Mucosa of rectum (tissue), 2 donors: ENCODE results near the gene LCE6A.

Experiments used
- H3K27ac ChIP-seq, 2 donors: one replicate each; pipeline ENCODE4 v1.7.0; 2013; ENCODE audit warnings: inconsistent platforms in 2 of 2, low read depth in 2 of 2, low read length in 2 of 2
- H3K27me3 ChIP-seq, 2 donors: one replicate each; pipeline ENCODE4 v1.7.0; 2013; ENCODE audit warnings: low read length in 2 of 2; ENCODE audit not compliant: control insufficient read depth in 2 of 2, insufficient read depth in 2 of 2
- H3K36me3 ChIP-seq, 2 donors: one replicate each; pipeline ENCODE4 v1.7.0; 2013; ENCODE audit warnings: low read length in 2 of 2; ENCODE audit not compliant: control insufficient read depth in 2 of 2, insufficient read depth in 2 of 2
- H3K4me1 ChIP-seq, 2 donors: one replicate each; pipeline ENCODE4 v1.7.0; 2013; ENCODE audit warnings: low read length in 2 of 2, mild to moderate bottlenecking in 1 of 2; ENCODE audit not compliant: control insufficient read depth in 2 of 2, insufficient read depth in 2 of 2
- H3K4me3 ChIP-seq, 2 donors: one replicate each; pipeline ENCODE4 v1.7.0; 2013; ENCODE audit warnings: low read length in 2 of 2
- H3K9ac ChIP-seq, 2 donors: one replicate each; pipeline ENCODE4 v1.7.0; 2013; ENCODE audit warnings: low read length in 2 of 2, low read depth in 1 of 2, mild to moderate bottlenecking in 1 of 2
- H3K9me3 ChIP-seq, 2 donors: one replicate each; pipeline ENCODE4 v1.7.0; 2013; ENCODE audit warnings: low read length in 2 of 2; ENCODE audit not compliant: control insufficient read depth in 2 of 2
- donor health status: healthy.
- donor health status: Normal muscosa, but diverticular disease.

The LCE6A gene

DNA sequence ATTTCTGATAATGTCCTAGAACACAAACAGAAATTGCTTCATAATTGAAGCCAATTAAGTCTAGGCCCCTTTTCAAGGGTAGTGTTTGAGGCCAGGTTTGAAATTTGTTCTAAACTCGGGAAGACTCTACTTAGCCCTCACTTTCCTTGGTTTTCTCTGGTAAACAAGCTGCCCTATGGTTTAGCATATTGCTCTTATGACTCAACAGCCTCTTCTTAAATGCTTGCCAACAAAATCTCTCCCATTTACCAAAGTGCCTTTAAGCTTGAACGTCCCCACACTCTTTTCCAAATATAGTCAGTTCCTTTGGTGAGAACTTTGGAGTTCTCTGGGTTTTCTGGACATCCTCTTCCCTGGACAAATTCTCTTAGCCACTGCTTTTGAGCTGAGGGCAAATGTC lies 5.8 kb upstream of the LCE6A start:
- no peaks in the 10 kb centered on the region for H3K27me3 ChIP-seq
- H3K9me3 ChIP-seq, result no peaks in the 10 kb centered on the region
- H3K27ac ChIP-seq, result no peak overlapping the region
- H3K9ac ChIP-seq, result no peak overlapping the region
- H3K36me3 ChIP-seq, result no peaks in the 10 kb centered on the region
- H3K4me1 ChIP-seq, result no peaks in the 10 kb centered on the region
- H3K4me3 ChIP-seq, result no peak overlapping the region

DNA sequence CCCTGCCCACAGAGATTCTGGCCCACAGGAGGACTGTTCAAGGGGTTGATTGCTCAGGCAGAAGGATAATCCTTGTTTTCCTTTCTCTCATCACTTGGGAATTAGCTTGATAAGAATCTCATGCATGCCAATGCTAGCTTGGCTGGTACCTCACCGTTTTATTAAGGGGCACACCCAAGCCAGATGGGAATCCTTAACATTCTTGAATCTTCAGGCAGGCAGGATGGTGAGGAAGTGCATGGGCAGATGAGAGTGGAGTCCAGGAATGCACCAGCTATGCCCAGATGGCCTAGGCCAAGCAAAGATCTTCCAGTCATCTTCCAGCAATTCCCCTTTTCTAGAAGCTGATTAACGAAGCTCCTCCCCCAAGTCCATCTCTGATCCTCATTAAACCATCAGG lies 13.0 kb downstream of the LCE6A start:
- Histone ChIP-seq H3K36me3 (no peaks in the 10 kb centered on the region), H3K27ac (no peak overlapping the region), H3K4me3 (no peak overlapping the region), H3K27me3 (no peaks in the 10 kb centered on the region), H3K9ac (no peak overlapping the region), H3K4me1 (no peaks in the 10 kb centered on the region), H3K9me3 (no peaks in the 10 kb centered on the region)

DNA sequence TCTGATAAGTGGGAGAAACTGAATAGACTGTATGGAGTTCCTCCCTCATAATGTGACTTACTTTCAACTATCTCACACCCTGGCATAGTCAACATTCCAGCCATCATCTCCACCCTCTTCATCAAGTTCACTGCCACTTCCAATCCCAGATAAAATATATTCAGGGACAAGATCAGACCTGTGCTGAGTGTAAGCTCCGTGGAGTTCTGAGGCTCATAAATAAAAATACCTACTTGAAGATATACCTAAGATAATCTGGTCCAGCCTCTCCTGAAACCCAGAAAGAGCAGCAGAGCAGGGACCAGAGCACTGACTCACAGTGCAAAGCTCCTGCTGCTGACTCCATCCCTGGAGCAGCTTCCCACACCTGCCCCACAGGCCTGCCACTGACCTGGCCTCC lies 15.4 kb downstream of the LCE6A start:
- H3K27ac ChIP-seq, result no peak overlapping the region
- no peaks in the 10 kb centered on the region for H3K27me3 ChIP-seq
- H3K4me3 ChIP-seq, result no peak overlapping the region
- no peak overlapping the region for H3K9ac ChIP-seq
- H3K36me3 ChIP-seq, result no peaks in the 10 kb centered on the region
- H3K9me3 ChIP-seq, result no peaks in the 10 kb centered on the region
- H3K4me1 ChIP-seq, result no peaks in the 10 kb centered on the region

DNA sequence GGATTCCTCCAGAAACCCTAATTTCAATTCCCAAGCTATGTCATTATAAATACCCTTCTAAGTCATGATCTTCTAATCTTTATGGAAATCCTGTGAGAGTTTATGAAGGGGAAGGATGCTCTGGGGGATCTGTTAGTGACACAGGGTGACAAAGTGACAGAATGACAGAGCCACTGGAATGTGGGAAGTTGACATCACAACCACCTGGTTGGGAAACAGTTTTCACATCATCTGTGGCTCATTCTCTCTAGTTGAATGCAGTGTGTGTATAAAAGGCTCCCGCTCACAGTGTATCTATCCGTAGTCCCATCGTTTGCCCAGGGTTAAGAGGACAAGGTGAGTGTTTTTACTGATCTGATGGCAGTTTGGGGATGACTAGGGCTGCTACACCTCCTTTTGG lies 17.0 kb downstream of the LCE6A start, which contains the start of gene LCE7A:
Gene LCE7A (plus strand): TSS at position 301 of the 400 bp plus-strand sequence. CDS start 702 bp downstream, outside the sequence.
- no peaks in the 10 kb centered on the region for H3K27me3 ChIP-seq
- no peak within 1 kb of the TSS for H3K4me3 ChIP-seq
- H3K36me3 ChIP-seq, result no peaks in the 10 kb centered on the region
- H3K27ac ChIP-seq, result no peak within 1 kb of the TSS
- H3K9me3 ChIP-seq, result no peaks in the 10 kb centered on the region
- no peaks in the 10 kb centered on the region for H3K4me1 ChIP-seq
- H3K9ac ChIP-seq, result no peak within 1 kb of the TSS

DNA sequence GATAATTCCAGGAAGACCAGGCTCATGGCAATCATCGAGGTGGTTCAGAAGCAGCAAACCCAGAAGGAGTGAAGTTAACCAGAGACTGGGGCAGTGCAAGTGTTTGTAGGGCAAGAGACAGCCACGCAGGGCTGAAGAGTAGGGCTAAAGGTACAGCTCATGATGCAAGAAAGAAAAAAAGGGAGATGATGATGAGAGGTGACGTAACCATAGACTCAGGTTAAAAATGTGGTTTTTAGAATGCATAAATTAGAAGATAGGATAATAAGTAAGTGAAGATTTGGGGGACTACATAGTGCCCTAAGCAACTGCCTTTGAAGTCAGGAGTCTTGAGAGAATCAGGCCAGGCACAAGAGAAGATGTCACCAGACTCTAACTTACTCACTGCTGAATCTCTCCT lies 17.5 kb downstream of the LCE6A start:
- H3K27ac ChIP-seq, result no peak overlapping the region
- no peaks in the 10 kb centered on the region for H3K27me3 ChIP-seq
- H3K9me3 ChIP-seq, result no peaks in the 10 kb centered on the region
- no peak overlapping the region for H3K9ac ChIP-seq
- H3K4me3 ChIP-seq, result no peak overlapping the region
- H3K36me3 ChIP-seq, result no peaks in the 10 kb centered on the region
- no peaks in the 10 kb centered on the region for H3K4me1 ChIP-seq

DNA sequence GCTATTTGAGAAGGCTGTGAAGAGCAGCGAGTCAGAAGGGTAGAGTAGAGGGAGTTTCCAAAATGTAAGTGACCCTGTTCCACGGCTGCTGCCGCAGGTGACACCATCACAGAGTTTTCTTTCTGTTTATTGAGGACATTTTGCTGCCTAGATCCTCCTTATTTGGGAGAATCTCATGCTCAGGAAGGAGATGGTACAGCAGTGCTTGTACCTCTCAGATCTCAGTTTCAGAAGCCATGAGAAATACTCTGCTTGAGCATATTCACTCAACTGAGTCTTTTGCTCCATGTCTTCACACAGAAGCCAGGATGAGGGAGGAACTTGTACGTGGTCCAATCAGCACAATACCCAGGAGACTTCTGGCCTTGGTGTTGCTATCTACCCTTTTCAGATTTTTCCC lies 18.7 kb downstream of the LCE6A start:
- Histone ChIP-seq H3K27ac (no peak overlapping the region), H3K9ac (no peak overlapping the region), H3K36me3 (no peaks in the 10 kb centered on the region), H3K9me3 (no peaks in the 10 kb centered on the region), H3K4me3 (no peak overlapping the region), H3K4me1 (no peaks in the 10 kb centered on the region), H3K27me3 (no peaks in the 10 kb centered on the region)

DNA sequence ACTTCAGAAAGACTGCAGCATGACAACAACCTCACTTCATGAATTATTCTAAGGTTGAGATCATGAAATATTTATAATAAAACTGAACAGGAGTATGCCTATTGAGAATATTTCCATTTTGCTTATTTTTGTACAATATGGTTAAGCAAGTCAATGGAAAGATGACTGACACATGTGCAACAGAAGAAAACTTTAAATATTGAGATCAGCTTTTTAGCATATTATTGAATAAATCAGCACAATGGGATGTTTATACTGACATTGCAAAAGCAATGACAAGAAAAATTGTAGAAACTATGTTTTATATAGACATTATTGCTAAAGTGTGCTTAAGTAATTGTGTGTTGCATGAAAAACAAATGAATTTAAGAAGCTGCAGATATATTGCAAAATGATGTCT lies 21.8 kb downstream of the LCE6A start:
- no peaks in the 10 kb centered on the region for H3K27me3 ChIP-seq
- H3K27ac ChIP-seq, result no peak overlapping the region
- H3K4me3 ChIP-seq, result no peak overlapping the region
- no peaks in the 10 kb centered on the region for H3K36me3 ChIP-seq
- no peaks in the 10 kb centered on the region for H3K4me1 ChIP-seq
- H3K9me3 ChIP-seq, result no peaks in the 10 kb centered on the region
- H3K9ac ChIP-seq, result no peak overlapping the region

DNA sequence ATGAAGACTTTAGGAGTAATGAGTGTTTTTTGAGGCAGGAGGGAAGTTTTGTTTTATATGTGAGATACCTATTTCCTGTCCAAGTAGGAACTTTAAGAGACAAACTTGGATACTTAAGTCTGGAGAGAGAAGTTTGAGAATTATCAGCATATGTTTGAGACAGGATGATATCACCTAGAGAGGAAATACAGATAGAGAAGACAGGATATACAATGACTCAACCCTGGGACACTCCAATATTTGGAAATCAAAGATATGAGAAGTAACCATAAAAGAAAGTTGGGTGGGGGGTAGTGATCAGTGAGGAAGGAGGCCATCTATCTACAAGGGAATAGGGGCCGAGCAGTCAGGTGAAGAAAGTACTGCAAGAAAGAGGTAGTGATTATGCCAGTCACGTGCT lies 23.7 kb downstream of the LCE6A start:
- H3K4me1 ChIP-seq, result no peaks in the 10 kb centered on the region
- no peaks in the 10 kb centered on the region for H3K9me3 ChIP-seq
- H3K27ac ChIP-seq, result no peak overlapping the region
- no peaks in the 10 kb centered on the region for H3K27me3 ChIP-seq
- H3K9ac ChIP-seq, result no peak overlapping the region
- H3K4me3 ChIP-seq, result no peak overlapping the region
- no peaks in the 10 kb centered on the region for H3K36me3 ChIP-seq

DNA sequence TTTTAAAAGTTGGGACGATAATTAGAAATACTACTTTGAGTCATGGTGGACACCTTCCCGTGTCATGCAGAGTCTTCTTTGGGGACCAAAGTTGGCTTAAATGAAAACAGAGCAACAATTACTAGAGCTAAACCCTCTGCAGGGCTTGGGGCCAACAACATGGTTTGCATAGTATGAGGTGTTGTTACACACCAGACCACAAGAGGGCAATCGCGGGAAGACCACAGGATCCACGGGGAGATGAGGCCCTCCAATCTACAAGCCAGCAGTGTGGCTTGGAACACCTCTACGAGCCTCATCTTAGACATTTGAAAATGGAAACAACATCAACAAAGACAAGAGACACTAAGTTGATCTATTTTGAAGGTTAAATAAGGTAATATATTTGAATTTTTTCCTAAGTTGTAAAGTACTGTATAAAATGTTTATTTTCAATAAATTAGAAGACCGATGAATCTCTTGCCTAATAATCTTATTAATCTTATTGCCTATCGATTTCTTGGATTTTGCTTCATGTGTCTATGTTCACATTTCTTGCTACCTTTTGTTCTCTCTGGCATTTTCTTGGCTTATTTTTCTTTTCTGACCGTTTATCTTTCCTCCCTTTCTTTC lies 27.3 kb downstream of the LCE6A start:
- Histone ChIP-seq H3K9ac (no peak overlapping the region), H3K4me1 (no peaks in the 10 kb centered on the region), H3K4me3 (no peak overlapping the region), H3K9me3 (no peaks in the 10 kb centered on the region), H3K27ac (no peak overlapping the region), H3K36me3 (no peaks in the 10 kb centered on the region), H3K27me3 (no peaks in the 10 kb centered on the region)

DNA sequence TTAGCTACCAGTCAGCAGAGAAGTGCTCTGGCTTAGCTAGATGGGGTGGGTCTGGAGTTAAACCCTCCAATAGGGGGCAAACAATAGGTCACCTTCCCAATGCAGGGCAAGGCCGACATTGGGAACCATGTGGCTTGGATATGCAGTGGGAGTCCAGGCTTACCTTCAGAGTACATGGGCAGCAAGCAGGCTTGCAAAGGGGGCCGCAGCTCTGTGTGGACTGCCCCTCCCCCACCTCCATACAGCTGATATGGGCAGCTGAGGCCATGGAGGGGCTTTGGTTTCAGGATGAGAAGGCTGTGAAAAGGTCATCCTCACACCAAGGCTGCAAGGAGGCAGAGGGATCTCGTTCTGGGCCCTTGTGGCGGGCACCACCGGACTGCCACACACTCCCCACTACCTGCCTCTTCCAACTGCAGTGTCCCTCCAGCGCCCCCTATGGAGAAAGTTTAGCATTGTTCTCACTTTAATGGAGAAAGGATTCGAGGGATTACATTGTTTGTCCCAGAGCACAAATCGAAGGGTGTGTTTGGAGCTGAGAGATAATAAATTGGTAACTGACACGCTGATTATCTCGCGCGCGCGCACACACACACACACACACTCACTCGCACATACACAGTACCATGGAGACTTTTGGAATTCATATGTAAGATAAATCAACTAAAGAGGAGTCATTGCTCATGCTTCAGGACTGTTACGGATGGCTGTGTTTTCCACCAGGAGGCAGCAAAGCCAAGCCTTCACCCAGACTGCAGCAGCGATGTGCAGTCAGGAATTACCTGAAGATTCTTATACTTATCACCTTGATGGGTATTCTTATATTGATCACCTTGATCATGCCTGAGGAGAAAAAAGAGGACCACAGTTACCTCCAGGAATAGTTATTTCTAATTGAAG lies 28.4 kb downstream of the LCE6A start:
- H3K4me3 ChIP-seq, result no peak overlapping the region
- no peaks in the 10 kb centered on the region for H3K9me3 ChIP-seq
- no peaks in the 10 kb centered on the region for H3K36me3 ChIP-seq
- H3K4me1 ChIP-seq, result no peaks in the 10 kb centered on the region
- no peak overlapping the region for H3K9ac ChIP-seq
- no peak overlapping the region for H3K27ac ChIP-seq
- H3K27me3 ChIP-seq, result no peaks in the 10 kb centered on the region
